HG03520 (cell line): Measurements from ENCODE around the gene NTM.

ENCODE experiments used
- ATAC-seq: cut with Tn5 transposase; IDR thresholded peaks from one replicate; pipeline ENCODE4 v1.9.1; 2021; ENCODE audit warnings: mild to moderate bottlenecking, moderate library complexity; ENCODE audit not compliant: unreplicated experiment

The NTM gene

DNA sequence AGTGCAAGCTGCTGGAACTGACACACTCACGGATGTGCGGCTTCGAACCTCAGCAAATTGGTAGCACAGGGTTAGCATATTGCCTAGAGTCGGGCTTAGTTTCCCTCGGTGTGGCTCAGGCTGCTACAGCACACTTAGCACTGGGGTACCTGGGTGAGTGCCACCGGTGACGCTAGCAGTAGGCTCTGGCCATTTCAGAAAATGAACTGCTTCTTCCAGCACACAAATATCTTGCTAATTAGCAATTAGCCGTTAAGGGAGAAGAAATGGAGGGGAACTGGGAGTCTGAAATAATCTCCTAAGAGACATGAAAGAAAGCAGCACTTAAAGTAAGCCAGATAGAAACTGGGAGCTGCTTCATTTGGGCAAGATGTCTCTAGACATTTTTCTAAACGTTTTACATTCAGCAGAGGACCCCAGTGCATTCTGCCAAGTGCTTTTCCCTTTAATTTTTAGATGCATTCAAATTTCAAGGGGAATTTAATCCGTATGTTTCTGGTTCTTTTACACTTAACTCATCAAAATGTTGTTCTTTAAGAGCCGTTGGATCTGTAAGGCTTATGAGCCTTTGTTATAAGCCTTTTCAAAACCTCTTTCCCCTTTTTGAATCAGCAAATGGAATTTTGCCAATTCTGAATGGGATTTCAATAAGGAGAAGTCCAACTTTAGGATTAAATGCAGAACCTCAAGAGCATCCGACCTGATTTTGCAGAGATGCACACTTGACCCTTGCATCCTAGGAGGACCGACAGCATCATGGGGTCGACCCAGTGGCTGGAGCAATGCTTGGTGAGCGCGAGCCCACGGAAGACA is 708.1 kb downstream of the NTM start:
- ATAC-seq: no peak

DNA sequence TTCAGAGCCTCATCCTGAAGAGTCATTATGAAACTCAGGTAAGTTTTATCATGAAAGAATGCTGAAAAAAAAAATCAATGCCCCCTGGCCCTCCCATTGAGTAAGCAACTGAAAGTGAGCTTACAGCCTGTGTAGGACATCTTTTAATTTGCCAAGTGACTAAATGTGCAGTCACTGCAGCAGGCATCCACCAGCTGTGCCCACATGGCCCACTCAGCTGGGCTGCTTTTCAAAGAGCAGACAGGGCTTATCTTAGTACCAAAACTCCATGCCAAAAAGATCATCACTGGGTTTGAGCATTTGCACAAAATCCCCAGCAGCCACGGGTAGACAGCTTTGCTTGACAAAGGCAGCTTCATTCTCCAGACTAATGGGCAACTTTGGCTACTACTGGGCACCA is 709.7 kb downstream of the NTM start:
- ATAC-seq: no peak

DNA sequence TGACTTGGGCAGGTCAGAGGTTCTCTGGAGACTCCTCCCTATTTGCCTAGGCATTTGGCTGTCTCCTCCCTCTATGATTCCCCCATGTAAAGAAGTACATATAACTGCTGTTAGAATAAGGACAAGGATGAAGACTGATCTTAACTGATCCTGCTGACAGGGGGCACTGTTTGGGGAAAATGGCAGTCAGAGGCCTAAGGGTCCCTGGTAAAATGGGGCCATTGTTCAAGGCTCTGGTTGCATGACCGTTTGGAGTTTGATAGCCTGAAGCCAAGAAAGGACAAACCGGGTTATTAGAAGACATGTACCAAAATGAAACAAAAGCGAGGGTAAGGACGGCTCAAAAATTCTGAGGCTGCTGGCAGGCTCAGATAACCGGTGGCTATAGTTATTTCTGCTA is 712.2 kb downstream of the NTM start:
- no peak for ATAC-seq

DNA sequence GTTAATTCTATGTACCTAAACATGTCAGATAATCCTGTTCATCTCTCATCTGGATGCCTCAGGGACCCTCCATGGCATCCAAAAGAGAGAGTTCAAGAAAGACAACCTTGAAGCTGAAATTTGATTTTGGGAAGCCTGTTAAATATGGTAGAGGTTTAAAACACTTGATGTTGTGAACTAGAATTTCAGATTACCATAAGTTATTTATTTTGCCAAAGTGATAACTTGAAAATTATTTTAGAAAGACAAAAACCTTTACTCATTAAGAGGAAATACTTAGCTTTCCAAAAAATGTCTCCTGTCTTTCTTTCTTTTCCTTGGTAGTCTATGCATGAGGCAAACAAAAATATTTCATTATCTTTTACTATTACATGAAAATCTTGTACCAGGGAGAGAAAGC is 714.0 kb downstream of the NTM start:
- ATAC-seq: no peak

DNA sequence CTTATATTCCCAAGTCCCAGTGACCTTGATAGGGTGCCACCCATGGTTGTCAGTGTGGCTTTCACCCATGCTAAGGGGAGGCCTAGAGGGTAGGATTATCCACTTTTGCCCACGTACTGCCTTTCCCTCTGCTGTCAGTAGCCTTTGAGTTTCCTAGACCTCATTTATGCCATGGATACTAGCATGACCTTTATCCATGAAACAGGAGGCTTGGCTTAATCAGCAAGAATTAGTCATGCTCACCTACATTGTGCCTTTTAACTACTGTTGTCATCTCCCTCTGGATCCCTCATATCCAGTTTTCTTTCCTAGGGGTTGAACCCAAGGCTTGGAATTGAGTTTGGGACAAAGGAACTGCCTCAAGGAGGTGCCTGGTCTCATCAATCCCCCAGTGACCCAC is 716.7 kb downstream of the NTM start:
- ATAC-seq: no peak

DNA sequence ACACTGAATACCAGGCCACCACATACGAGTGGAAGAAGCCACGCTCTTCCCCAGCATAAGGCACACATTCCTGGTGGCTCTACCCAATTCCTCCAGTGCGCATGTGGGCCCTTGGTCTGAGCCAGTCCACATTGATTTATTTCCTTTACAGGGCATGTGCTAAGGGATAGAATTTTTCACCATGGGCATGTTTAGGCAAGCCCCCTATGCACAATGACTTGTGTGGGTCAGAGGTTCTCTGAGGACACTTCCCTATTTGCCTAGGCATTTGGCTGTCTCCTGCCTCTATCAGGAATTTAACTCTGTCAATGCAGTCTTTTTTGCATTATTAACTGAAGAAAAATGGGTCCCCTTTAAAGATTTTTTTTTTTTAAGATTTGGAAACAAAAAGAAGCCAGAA is 718.1 kb downstream of the NTM start:
- ATAC-seq: no peak

DNA sequence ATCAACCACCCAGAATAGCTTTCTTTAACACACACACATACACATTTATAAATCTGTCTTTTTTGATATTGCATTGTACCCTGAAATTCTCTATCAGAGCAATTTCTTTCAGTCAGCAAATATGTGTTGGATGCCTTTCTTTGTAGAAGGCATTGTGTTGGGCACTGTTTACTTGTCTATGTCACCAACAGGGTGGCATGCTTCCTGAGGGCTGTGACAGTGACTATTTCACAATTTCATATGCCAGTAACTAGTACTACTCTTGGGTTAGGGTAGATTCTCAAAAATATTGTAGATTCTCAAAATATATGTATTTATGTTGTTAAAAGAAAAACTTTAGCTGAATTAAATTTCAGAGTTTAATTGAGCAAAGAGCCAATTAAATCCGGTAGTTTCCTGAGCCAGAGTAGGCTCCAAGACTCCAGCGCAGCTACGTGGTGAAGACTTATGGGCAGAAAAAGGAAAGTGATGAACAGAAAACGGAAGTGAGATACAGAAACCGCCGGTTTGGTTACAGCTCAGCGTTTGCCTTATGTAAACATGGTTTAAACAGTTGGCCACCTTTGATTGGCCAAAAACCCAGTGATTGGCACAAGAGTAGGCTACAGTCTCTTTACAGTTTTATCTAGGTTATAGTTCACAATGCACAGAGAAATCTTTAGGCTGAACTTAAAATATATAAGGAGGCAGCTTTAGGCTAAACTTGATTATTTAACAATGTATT is 723.3 kb downstream of the NTM start:
- ATAC-seq: peak; percentile 81

DNA sequence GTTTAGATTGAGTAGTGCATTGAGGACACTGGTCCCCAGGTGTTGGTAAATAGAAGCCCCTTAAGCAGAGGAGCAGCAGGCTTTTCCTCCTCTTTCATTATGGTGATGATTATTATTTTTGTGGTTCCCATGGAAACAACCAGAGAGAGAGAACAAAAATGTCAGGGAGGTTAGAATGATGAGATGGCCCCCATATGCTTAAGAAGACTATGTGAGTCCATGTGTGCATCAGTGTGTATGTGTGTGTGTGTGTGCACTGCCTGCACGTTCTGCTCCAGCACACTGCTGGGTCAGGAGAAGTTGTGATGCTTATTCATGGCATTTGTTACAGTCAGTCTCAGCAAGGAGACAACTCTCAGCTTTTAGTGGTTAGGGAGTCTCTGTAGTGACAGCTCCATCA is 724.2 kb downstream of the NTM start:
- ATAC-seq: no peak

DNA sequence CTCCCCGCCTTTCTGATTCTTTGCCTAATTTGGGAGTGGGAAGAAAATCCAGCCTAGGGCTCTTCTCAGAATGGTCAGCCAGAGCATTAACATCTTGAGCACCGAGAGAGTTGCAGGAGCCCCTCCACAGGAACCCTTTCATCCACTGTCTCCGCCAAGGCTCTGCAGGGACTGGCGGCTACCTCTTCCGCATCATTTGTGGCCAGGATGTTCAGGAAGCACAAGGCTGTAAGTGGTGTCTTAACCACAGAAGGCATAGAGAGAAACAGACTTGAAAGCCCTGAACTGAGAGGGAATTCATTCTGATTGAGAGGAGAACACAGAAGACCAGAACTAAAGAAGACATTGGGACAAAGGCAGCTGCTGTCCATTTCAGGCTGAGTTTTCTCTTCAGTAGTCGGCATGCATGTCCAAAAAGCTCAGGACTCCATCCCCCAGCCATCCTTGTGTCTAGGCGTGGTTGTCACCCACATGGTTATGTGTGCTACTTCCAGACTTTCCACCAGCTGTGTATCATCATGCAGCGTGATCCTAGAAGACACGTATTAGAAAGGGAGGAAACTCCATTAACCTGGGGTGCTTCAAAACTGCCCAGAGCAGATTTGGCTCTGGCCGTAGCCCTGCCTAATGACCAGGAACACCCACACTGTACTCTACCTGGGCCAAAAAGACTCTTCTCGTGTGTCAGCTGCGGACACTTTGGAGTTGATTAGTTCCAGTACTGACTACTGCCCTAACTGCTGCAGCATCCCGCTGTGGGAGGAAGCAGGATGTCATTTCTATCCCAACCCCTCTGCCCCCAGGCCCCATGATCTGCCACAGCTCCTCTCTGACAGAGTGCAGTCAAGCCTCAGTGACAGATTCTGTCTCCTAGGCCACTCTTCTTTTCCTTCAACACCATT is 725.1 kb downstream of the NTM start:
- ATAC-seq: no peak

DNA sequence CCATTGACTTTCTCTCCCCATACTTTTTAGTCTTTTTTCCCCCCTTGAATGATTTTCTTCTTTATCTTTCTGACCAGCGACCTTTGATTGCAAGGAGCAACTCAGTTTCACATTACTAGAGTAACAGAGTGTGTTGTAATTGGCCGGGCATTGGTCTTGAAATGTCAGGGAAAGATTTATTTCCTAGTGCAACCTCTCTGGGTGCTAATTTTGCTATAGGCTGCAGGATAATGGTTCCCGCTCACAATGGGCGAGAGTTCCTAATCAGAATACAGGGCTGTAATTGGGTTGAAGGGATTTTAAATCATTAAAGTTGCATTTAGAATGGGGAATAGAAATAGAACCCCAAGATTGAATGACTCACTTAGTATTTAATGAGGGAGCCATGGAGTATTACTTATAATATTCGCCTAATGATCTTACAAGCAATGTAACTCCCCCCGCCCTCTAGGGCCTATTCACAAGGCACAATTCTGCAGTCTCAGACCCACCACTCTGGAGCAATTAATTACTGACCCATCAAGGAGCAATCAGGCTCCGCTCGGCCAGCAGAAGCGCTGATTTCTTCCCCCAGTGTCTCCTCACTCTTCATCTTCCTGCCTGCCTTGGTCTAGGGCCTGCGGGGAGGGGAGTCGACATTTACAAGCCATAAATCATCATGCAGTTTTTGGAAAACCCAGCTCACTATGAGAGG is 725.9 kb downstream of the NTM start:
- no peak for ATAC-seq

DNA sequence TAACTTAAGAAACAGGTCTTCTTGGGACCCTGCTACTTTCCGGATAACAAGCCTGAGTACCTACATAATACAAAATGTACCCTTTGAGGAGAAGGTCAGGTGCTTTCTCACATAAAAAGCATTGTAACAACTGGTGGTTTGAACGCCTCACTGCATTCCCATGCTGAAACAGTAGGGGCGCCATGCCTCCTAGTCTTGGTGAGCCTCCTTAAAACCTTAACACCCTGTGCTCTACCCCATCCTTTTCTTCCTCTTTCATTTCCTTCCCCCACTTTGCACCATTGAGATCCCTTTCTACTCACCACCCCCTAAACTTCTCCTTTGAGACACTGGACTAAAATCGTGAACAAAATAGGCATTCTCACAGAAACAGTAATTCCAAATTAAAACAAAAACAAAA is 729.3 kb downstream of the NTM start:
- ATAC-seq: peak; percentile 96

DNA sequence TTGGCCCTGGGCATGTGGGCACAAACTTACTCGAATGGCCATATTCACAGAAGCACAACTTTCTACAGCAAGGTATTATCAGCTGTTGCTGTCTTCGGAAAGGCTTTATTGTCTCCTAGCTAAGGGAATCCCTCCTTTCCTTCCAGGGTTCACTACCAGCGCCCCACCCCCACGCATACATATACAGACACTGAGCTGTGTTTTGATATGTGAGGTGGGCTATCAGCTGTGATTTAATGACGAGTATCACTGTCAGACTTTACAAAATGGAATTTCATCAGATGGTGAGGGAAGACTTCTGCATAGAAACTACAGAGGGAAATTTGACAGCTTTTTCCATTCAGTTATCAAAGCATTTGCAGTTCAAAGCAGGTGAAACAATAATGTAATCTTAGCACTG is 730.2 kb downstream of the NTM start:
- no peak for ATAC-seq

DNA sequence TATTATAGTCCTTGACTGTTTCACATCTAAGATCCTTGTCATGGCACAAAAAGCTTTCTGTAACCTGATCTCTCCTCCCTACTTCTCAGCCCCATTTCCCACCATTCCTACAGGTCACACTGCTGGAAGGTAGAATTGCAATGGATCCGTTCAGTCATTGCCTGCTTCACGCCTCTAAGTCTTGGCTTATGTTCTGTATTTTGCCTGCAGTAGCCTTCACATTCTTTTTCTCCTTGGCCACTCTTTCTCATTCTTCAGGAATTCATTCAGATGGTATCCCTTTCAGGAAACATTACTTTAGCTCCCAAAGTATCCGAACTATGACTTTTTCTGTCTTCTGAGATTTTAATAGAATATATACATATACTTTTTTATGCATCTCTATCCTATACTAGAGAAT is 731.5 kb downstream of the NTM start:
- ATAC-seq: no peak

DNA sequence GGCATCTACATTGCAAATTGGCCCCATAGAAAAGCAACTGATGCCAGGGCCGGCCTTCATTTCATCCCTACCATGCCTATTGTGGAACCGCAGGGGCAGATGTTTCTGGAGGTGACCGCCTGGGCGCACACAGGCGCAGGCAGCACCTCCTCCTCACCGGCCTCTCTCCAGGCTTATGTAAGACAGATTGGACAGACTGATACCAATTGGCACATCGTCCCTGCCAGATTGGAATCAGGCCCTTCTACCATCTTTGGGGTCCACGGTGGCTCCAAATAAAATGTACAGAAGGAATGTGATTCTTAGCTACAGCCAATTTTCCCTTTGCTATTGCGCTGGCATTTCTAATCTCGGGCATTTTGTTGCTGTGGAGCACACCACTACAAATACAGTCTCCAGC is 732.6 kb downstream of the NTM start:
- ATAC-seq: no peak

DNA sequence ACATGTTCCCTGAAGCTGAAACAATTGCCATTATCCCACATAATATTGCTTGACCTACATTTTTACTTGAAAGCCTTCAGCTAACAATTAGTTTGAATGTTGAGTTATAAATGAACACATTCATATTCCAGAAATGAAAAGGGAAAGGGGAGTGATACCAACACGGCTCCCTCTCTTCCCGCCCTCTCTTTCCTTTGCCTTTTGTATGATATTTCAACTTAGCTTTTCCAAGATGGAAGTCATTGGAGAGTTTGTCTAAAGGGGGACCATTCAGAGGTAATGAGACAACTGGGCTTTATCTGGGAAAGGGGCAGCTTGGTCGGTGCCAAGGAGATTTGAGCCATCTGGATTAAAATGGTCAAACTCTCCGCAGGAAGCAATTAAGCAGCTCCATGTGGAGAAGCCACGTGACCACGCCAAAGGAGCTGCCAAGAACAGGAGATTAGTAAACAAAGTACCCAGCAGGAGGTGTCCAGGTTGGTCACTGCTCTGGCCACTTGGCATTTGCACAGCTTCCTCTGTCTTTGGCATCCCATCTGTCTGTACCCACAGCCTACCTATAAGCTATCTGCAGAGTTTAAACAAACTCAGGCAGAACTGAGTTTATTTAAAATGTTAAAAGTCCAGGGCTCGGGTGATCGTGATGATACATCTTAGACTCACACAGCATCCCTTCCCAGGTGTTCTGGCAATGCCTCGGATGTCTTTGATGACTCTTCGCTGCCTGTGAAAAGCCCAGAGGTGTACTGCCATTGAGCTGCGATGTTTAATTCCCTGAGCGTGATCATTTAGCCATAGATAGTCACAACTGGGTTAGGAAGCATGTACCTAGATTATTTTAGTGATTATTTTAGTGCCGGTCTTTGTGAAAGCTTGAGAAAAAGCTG is 735.9 kb downstream of the NTM start:
- ATAC-seq: no peak

DNA sequence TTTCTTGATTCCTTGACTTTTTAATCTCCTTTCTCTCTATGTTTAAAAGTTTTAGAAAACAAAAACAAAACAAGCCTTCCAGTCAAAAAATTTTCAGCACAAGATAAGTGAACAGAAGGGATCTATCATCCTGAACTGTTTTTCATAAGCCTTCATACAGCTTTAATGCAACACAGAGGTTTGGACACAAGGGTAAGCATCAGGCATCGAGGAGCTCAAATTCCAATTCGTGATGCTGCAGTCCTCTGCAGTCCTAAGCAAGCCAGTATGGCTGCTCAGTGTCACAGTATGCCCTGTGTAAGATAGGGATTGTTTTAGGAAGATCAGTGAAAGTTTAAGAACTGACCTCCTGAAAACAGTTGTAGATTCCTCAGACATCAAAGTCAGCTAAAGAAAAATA is 740.9 kb downstream of the NTM start:
- ATAC-seq: no peak

DNA sequence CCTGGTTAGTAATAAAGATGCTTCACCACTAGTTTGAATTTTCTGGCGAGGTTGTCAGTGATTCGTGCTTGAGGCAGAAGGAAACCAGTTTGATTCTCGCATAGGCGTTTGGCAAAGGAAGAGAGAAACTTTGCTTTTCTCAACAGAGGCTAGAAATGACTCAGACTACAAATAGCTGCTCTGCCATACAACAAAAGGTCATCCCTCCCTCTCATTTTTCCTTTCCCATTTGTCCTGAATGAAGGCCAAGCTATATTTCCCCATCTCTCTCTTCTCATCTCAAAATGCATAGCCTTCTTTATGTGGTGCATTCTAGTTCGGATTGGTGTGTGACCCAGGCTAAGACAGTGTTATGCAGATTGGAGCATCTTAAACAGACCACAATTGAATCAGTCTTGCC is 741.4 kb downstream of the NTM start:
- no peak for ATAC-seq

DNA sequence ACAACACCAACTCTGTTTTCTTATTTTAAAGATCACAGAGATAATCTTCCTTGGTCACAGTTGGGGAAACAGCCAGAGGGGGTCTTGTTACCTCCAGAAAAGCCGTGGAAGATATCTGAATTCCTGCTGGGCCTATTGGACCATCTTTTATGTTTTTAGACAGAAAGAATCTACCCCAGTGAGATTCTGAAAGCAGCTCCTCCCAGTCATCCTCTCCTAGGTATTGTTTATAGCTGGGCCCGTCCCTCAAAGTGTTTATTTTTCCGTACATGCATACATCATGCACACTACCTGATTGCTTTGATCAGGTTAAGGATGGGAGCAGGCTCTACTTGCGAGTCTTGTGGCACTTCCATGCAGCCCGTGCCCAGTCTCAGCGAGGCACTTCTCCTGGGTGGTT is 742.4 kb downstream of the NTM start:
- no peak for ATAC-seq

DNA sequence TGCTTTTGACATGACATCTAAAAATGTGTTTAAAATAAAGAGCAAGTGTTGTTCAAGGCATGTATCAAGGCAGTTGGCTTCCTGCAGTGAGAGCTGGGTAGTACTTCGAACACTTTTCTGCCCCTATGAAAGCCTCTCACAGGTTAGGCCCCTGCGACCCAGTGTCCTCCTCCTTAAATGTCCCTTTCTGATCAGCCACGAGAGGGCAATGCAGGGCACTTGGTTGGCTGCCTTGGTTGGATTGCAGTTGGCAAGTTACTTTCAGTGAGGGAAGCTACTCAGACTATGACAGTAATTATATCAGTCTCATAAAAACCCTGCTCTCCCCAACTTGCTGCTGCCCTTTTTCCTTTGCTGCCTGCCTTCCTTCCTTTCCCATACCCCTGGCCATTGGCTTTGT is 743.8 kb downstream of the NTM start:
- no peak for ATAC-seq

DNA sequence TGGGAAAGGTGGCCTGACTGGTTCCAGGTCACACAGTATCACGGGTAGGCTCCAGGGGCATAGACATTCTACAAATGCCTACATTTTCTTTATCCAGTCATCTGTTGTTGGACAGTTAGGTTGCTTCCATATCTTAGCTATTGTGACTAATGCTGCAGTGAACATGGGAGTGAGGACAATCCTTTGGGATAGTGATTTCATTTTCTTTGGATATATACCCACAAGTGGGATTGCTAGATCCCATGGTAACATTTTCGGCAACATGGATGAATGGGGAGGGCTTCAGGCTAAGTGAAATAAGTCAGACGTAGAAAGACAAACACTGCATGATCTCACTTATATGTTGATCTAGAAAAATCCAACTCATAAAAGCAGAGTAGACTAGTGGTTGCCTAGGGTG is 744.3 kb downstream of the NTM start:
- ATAC-seq: no peak
